GM18498 (cell line): ENCODE data around the gene MINPP1.
"Not testable (repeated sequence)": the region's sequence is repeated elsewhere in the genome, so short reads cannot be mapped to it uniquely, and the experiment has no call there.

Source experiments
- ATAC-seq: cut with Tn5 transposase; IDR thresholded peaks from one replicate; pipeline ENCODE4 v1.9.1; 2021; ENCODE audit warnings: mild to moderate bottlenecking, moderate library complexity; ENCODE audit not compliant: unreplicated experiment

The MINPP1 gene

GRCh38 chr10:87560495-87561129 is 55.9 kb downstream of the MINPP1 start:
- no peak for ATAC-seq

GRCh38 chr10:87562750-87563149 is 58.1 kb downstream of the MINPP1 start:
- ATAC-seq, result no peak

- ATAC-seq, result no peak
Measured at GRCh38 chr10:87565010-87565409, 60.3 kb downstream of the MINPP1 start.

GRCh38 chr10:87575851-87576250 is 71.2 kb downstream of the MINPP1 start:
- no peak for ATAC-seq

GRCh38 chr10:87578160-87578841 is 73.6 kb downstream of the MINPP1 start:
- no peak for ATAC-seq

GRCh38 chr10:87578842-87579401 is 74.2 kb downstream of the MINPP1 start:
- ATAC-seq, result no peak

- ATAC-seq, result no peak
Measured at GRCh38 chr10:87579563-87579962, 74.9 kb downstream of the MINPP1 start.

- ATAC-seq, result no peak
Measured at GRCh38 chr10:87580016-87580415, 75.3 kb downstream of the MINPP1 start.

- no peak for ATAC-seq
Measured at GRCh38 chr10:87585565-87586514, 81.1 kb downstream of the MINPP1 start.

GRCh38 chr10:87589645-87590051 is 85.0 kb downstream of the MINPP1 start:
- ATAC-seq, result no peak

GRCh38 chr10:87590705-87591588 is 86.3 kb downstream of the MINPP1 start:
- ATAC-seq, result no peak

GRCh38 chr10:87591589-87591886 is 86.8 kb downstream of the MINPP1 start:
- ATAC-seq, result no peak

- not testable (repeated sequence) for ATAC-seq
Measured at GRCh38 chr10:87592920-87593319, 88.2 kb downstream of the MINPP1 start.

- ATAC-seq, result no peak
Measured at GRCh38 chr10:87593702-87594101, 89.0 kb downstream of the MINPP1 start.

GRCh38 chr10:87594181-87594580 is 89.5 kb downstream of the MINPP1 start:
- ATAC-seq, result no peak

GRCh38 chr10:87594864-87595263 is 90.2 kb downstream of the MINPP1 start:
- ATAC-seq, result no peak

- ATAC-seq, result no peak
Measured at GRCh38 chr10:87596351-87596750, 91.7 kb downstream of the MINPP1 start.

GRCh38 chr10:87598700-87599099 is 94.0 kb downstream of the MINPP1 start:
- ATAC-seq, result no peak

- ATAC-seq, result no peak
Measured at GRCh38 chr10:87600581-87600980, 95.9 kb downstream of the MINPP1 start.
